HCT116 (cell line): ENCODE data around the gene TMEM41A.

ENCODE experiments used
- ATF3 ChIP-seq: IDR thresholded peaks from 2 replicates; pipeline ENCODE4 v1.6.1; 2012
- CTCF ChIP-seq, 3 experiments: fragments of 200-600 bp in 1 of 3; sonication (generic) in 1 of 3; IDR thresholded peaks in 2 of 3; conservative IDR thresholded peaks in 1 of 3; 2 replicates each; pipeline ENCODE4 v1.5.1; 2012 to 2017; ENCODE audit warnings: low read depth in 2 of 3, low read length in 2 of 3, antibody characterized with exemption in 1 of 3, borderline replicate concordance in 1 of 3, control low read depth in 1 of 3, mild to moderate bottlenecking in 1 of 3, mixed read lengths in 1 of 3, mixed run types in 1 of 3, moderate library complexity in 1 of 3; ENCODE audit not compliant: insufficient read depth in 1 of 3
- EZH2 ChIP-seq: fragments of 200-600 bp; sonication (generic); IDR thresholded peaks from 2 replicates; pipeline ENCODE4 v1.6.1; 2017; ENCODE audit warnings: antibody characterized with exemption, mixed run types
- EZH2phosphoT487 ChIP-seq: fragments of 200-600 bp; IDR thresholded peaks from 2 replicates; pipeline ENCODE4 v1.6.1; 2018; ENCODE audit warnings: antibody characterized with exemption, borderline replicate concordance
- POLR2A ChIP-seq: IDR thresholded peaks from 2 replicates; pipeline ENCODE4 v1.7.0; 2011; ENCODE audit warnings: borderline replicate concordance; ENCODE audit not compliant: insufficient read depth, insufficient read length; ENCODE audit errors: extremely low read depth
- POLR2AphosphoS5 ChIP-seq: IDR thresholded peaks from 2 replicates; pipeline ENCODE4 v1.6.1; 2011; ENCODE audit warnings: mild to moderate bottlenecking, low read depth, low read length, moderate library complexity
- RAD21 ChIP-seq: IDR thresholded peaks from 2 replicates; pipeline ENCODE4 v1.6.1; 2012; ENCODE audit warnings: low read depth, mild to moderate bottlenecking
- REST ChIP-seq: IDR thresholded peaks from 2 replicates; pipeline ENCODE4 v1.6.1; 2012; ENCODE audit warnings: low read depth
- SIN3A ChIP-seq: IDR thresholded peaks from 2 replicates; pipeline ENCODE4 v1.6.1; 2012; ENCODE audit warnings: low read depth
- SP1 ChIP-seq: IDR thresholded peaks from 2 replicates; pipeline ENCODE4 v1.6.1; 2012; ENCODE audit warnings: low read depth
- ZBTB33 ChIP-seq: IDR thresholded peaks from 2 replicates; pipeline ENCODE4 v1.6.1; 2011; ENCODE audit warnings: mild to moderate bottlenecking, low read length, moderate library complexity; ENCODE audit not compliant: insufficient replicate concordance; ENCODE audit errors: extremely low read depth
- ZNF274 ChIP-seq: fragments of 200-500 bp; sonication (Bioruptor generic); IDR thresholded peaks from 2 replicates; pipeline ENCODE4 v1.6.1; 2014; ENCODE audit warnings: mild to moderate bottlenecking, low read depth, low read length, inconsistent platforms

- no peak for TF ChIP-seq POLR2A
- no peak for TF ChIP-seq CTCF (IDR thresholded peaks at IDR 0.05 in 2 of 3, conservative IDR thresholded peaks at IDR 0.05 in 1 of 3; ENCODE audit: borderline replicate concordance in 1 of 3, insufficient read depth in 1 of 3, low read depth in 2 of 3, low read length in 2 of 3)
- no peak for TF ChIP-seq ATF3
- TF ChIP-seq RAD21: no peak
- TF ChIP-seq POLR2AphosphoS5: no peak
- TF ChIP-seq SIN3A: no peak
- TF ChIP-seq ZBTB33: no peak
- TF ChIP-seq SP1: no peak
- TF ChIP-seq EZH2phosphoT487: no peak
- no peak for TF ChIP-seq REST
- no peak for TF ChIP-seq ZNF274
- no peak for TF ChIP-seq EZH2
These were observed 10.4 kb downstream of the TMEM41A start for GRCh38 chr3:185488465-185488864.
